Panc1 (cell line): Measurements from ENCODE around the gene KIAA1217. TPM values are rescaled to one million over a fixed set of nuclear protein-coding genes. Genes with fewer than 3 reads are reported as not detected.

ENCODE experiments used
- ATAC-seq: fragments of 200-7000 bp; cut with Tn5 transposase; 2 replicates; pipeline ENCODE4 v1.9.1; 2020; ENCODE audit warnings: mild to moderate bottlenecking, moderate library complexity
- BruUV-seq: library from RNA; stranded (reverse); fragments of 400-500 nt; replicated peaks from 2 replicates; lab custom pipeline; 2021; lab: Mats Ljungman, UMichigan
- CTCF ChIA-PET: fragments of 300-600 bp; sonication (Branson Sonifier 250); formaldehyde crosslinking; loops from one replicate; lab custom pipeline; 2022; ENCODE audit warnings: antibody characterized with exemption; lab: Charles Lee
- POLR2A ChIA-PET: fragments of 300-600 bp; sonication (Branson Sonifier 250); formaldehyde crosslinking; loops from one replicate; lab custom pipeline; 2022; ENCODE audit warnings: antibody characterized with exemption; lab: Charles Lee
- DNase-seq: peaks from one replicate; pipeline ENCODE4 v3.0.0-alpha.2; 2010; ENCODE audit warnings: low read depth, low spot score
- H3K27ac ChIP-seq: 2 replicates; pipeline ENCODE4 v1.5.1; 2011; ENCODE audit warnings: mild to moderate bottlenecking, low read length, inconsistent platforms
- H3K27me3 ChIP-seq: fragments of 200-500 bp; sonication (Bioruptor generic); 2 replicates; pipeline ENCODE4 v1.6.0; 2014; ENCODE audit warnings: low read length, inconsistent platforms; ENCODE audit not compliant: control insufficient read depth, insufficient read depth
- H3K36me3 ChIP-seq: fragments of 200-500 bp; sonication (Bioruptor generic); 2 replicates; pipeline ENCODE4 v1.5.1; 2014; ENCODE audit warnings: inconsistent platforms, mild to moderate bottlenecking, low read length, moderate library complexity; ENCODE audit not compliant: control insufficient read depth, insufficient read depth
- H3K4me1 ChIP-seq: 2 replicates; pipeline ENCODE4 v1.5.1; 2011; ENCODE audit warnings: inconsistent platforms, mild to moderate bottlenecking, low read length, moderate library complexity; ENCODE audit not compliant: control insufficient read depth, insufficient read depth
- H3K4me3 ChIP-seq, 2 experiments: 2 replicates each; pipeline ENCODE4 v1.5.1; 2011 to 2012; ENCODE audit warnings: low read depth in 2 of 2, low read length in 2 of 2, mild to moderate bottlenecking in 2 of 2, inconsistent platforms in 1 of 2, moderate library complexity in 1 of 2
- H3K9me3 ChIP-seq: fragments of 200-500 bp; sonication (Bioruptor generic); 2 replicates; pipeline ENCODE4 v1.5.1; 2014; ENCODE audit warnings: low read depth, mild to moderate bottlenecking, inconsistent platforms, low read length, moderate library complexity; ENCODE audit not compliant: control insufficient read depth, insufficient read depth
- POLR2AphosphoS5 ChIP-seq: IDR thresholded peaks from 2 replicates; pipeline ENCODE4 v1.6.1; 2012; ENCODE audit warnings: mild to moderate bottlenecking, low read depth, low read length, moderate library complexity
- SIN3A ChIP-seq: IDR thresholded peaks from 2 replicates; pipeline ENCODE4 v1.6.1; 2012; ENCODE audit warnings: low read depth, mild to moderate bottlenecking, low read length, moderate library complexity, borderline replicate concordance; ENCODE audit not compliant: insufficient read depth
- TCF7L2 ChIP-seq: IDR thresholded peaks from 2 replicates; pipeline ENCODE4 v1.6.1; 2011; ENCODE audit warnings: mild to moderate bottlenecking, low read depth, low read length, inconsistent platforms
- in situ Hi-C: cut with HindIII; loops from 2 replicates; pipeline ENCODE4 v1.10.0; 2016; ENCODE audit warnings: low sequenced_read_pairs, low pct_unique_long_range_greater_than_20kb
- intact Hi-C: fragments of 100-400 bp; cut with micrococcal nuclease; formaldehyde crosslinking; loops from one replicate; pipeline ENCODE4 v1.10.0; 2022; ENCODE audit not compliant: unreplicated experiment
- total RNA-seq: library from RNA; stranded (reverse); gene quantifications from one replicate; pipeline ENCODE4 v1.2.1, GENCODE V29; 2021; ENCODE audit not compliant: unreplicated experiment
- TF ChIP-seq, protein P1 (sequence below), 2 experiments: IDR thresholded peaks; 2 replicates each; pipeline ENCODE4 v1.6.1; 2011 to 2012; ENCODE audit warnings: low read depth in 2 of 2, control low read depth in 1 of 2, low read length in 1 of 2, mild to moderate bottlenecking in 1 of 2, moderate library complexity in 1 of 2; ENCODE audit not compliant: insufficient read depth in 1 of 2
- TF ChIP-seq, protein P2 (sequence below): fragments of 450-650 bp; IDR thresholded peaks from 2 replicates; pipeline ENCODE4 v1.5.1; 2017; ENCODE audit warnings: mild to moderate bottlenecking

The KIAA1217 gene
- total RNA-seq, 1 experiment from 2014 or later, result 11.6 TPM

GRCh38 chr10:24452030-24452429 is 243.1 kb downstream of the KIAA1217 start:
- ATAC-seq, result no peak
- no peak for DNase-seq
- Histone ChIP-seq H3K36me3 (no peaks in the 10 kb centered on the region), H3K27me3 (no peaks in the 10 kb centered on the region), H3K4me3 (no peak overlapping the region), H3K9me3 (no peaks in the 10 kb centered on the region), H3K4me1 (no peaks in the 10 kb centered on the region), H3K27ac (no peak overlapping the region)
- BruUV-seq, result no TSS peak
- intact Hi-C loops (no loop called here), in situ Hi-C loops (no loop called here)
- no peak for TF ChIP-seq POLR2AphosphoS5
- TF ChIP-seq TCF7L2, result no peak
- TF ChIP-seq, protein P1, sequence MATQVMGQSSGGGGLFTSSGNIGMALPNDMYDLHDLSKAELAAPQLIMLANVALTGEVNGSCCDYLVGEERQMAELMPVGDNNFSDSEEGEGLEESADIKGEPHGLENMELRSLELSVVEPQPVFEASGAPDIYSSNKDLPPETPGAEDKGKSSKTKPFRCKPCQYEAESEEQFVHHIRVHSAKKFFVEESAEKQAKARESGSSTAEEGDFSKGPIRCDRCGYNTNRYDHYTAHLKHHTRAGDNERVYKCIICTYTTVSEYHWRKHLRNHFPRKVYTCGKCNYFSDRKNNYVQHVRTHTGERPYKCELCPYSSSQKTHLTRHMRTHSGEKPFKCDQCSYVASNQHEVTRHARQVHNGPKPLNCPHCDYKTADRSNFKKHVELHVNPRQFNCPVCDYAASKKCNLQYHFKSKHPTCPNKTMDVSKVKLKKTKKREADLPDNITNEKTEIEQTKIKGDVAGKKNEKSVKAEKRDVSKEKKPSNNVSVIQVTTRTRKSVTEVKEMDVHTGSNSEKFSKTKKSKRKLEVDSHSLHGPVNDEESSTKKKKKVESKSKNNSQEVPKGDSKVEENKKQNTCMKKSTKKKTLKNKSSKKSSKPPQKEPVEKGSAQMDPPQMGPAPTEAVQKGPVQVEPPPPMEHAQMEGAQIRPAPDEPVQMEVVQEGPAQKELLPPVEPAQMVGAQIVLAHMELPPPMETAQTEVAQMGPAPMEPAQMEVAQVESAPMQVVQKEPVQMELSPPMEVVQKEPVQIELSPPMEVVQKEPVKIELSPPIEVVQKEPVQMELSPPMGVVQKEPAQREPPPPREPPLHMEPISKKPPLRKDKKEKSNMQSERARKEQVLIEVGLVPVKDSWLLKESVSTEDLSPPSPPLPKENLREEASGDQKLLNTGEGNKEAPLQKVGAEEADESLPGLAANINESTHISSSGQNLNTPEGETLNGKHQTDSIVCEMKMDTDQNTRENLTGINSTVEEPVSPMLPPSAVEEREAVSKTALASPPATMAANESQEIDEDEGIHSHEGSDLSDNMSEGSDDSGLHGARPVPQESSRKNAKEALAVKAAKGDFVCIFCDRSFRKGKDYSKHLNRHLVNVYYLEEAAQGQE (IDR thresholded peaks at IDR 0.05; ENCODE audit: insufficient read depth in 1 of 2, low read depth in 2 of 2, low read length in 1 of 2), result no peak
- TF ChIP-seq, protein P2, sequence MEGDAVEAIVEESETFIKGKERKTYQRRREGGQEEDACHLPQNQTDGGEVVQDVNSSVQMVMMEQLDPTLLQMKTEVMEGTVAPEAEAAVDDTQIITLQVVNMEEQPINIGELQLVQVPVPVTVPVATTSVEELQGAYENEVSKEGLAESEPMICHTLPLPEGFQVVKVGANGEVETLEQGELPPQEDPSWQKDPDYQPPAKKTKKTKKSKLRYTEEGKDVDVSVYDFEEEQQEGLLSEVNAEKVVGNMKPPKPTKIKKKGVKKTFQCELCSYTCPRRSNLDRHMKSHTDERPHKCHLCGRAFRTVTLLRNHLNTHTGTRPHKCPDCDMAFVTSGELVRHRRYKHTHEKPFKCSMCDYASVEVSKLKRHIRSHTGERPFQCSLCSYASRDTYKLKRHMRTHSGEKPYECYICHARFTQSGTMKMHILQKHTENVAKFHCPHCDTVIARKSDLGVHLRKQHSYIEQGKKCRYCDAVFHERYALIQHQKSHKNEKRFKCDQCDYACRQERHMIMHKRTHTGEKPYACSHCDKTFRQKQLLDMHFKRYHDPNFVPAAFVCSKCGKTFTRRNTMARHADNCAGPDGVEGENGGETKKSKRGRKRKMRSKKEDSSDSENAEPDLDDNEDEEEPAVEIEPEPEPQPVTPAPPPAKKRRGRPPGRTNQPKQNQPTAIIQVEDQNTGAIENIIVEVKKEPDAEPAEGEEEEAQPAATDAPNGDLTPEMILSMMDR, result no peak
- TF ChIP-seq SIN3A, result no peak
- ChIA-PET CTCF (no interaction called here), POLR2A (no interaction called here)

- Histone ChIP-seq H3K4me1 (no peaks in the 10 kb centered on the region), H3K27me3 (no peaks in the 10 kb centered on the region), H3K36me3 (no peaks in the 10 kb centered on the region), H3K4me3 (no peak overlapping the region), H3K27ac (no peak overlapping the region), H3K9me3 (no peaks in the 10 kb centered on the region)
- ChIA-PET POLR2A (no interaction called here), CTCF (no interaction called here)
- TF ChIP-seq, protein P2, result no peak
- TF ChIP-seq, protein P1 (IDR thresholded peaks at IDR 0.05; ENCODE audit: insufficient read depth in 1 of 2, low read depth in 2 of 2, low read length in 1 of 2), result no peak
- TF ChIP-seq TCF7L2 (no peak), POLR2AphosphoS5 (no peak), SIN3A (no peak)
- ATAC-seq (no peak), DNase-seq (no peak)
- in situ Hi-C loops (no loop called here), intact Hi-C loops (no loop called here)
- BruUV-seq, result no TSS peak
Observed at GRCh38 chr10:24453404-24453830, 244.5 kb downstream of the KIAA1217 start.
